ENCODE results near the gene TDRD12.
"Not testable (repeated sequence)": the region's sequence is repeated elsewhere in the genome, so short reads cannot be mapped to it uniquely, and the experiment has no call there.

Gene TDRD12

GRCh38 chr19:32822916-32823746, 103.6 kb downstream of the TDRD12 start:
- Histone ChIP-seq H3K9ac (ENCODE audit: low read length) (no peak overlapping the region), H3K4me3 (ENCODE audit: low read length) (no peak overlapping the region), H3K27me3 (ENCODE audit: control insufficient read depth, insufficient read depth, low read length) (no peaks in the 10 kb centered on the region), H3K36me3 (ENCODE audit: control insufficient read depth, insufficient read depth, low read length) (no peaks in the 10 kb centered on the region), H3K27ac (ENCODE audit: low read depth, low read length) (no peak overlapping the region), H3K4me1 (ENCODE audit: control insufficient read depth, insufficient read depth, low read length) (no peaks in the 10 kb centered on the region)

- H3K4me1 ChIP-seq (ENCODE audit: control insufficient read depth, insufficient read depth, low read length): no peaks in the 10 kb centered on the region
- no peaks in the 10 kb centered on the region for H3K27me3 ChIP-seq (ENCODE audit: control insufficient read depth, insufficient read depth, low read length)
- H3K4me3 ChIP-seq (ENCODE audit: low read length): no peak overlapping the region
- H3K36me3 ChIP-seq (ENCODE audit: control insufficient read depth, insufficient read depth, low read length): no peaks in the 10 kb centered on the region
- H3K27ac ChIP-seq (ENCODE audit: low read depth, low read length): no peak overlapping the region
- no peak overlapping the region for H3K9ac ChIP-seq (ENCODE audit: low read length)
Measured at GRCh38 chr19:32823747-32824102, 104.2 kb downstream of the TDRD12 start.

- Histone ChIP-seq H3K27ac (ENCODE audit: low read depth, low read length) (no peak overlapping the region), H3K9ac (ENCODE audit: low read length) (no peak overlapping the region), H3K4me3 (ENCODE audit: low read length) (no peak overlapping the region), H3K27me3 (ENCODE audit: control insufficient read depth, insufficient read depth, low read length) (no peaks in the 10 kb centered on the region), H3K36me3 (ENCODE audit: control insufficient read depth, insufficient read depth, low read length) (no peaks in the 10 kb centered on the region), H3K4me1 (ENCODE audit: control insufficient read depth, insufficient read depth, low read length) (no peaks in the 10 kb centered on the region)
Measured at GRCh38 chr19:32824191-32824751, 104.7 kb downstream of the TDRD12 start.

GRCh38 chr19:32824916-32825608, 105.5 kb downstream of the TDRD12 start:
- Histone ChIP-seq H3K9ac (ENCODE audit: low read length) (no peak overlapping the region), H3K4me1 (ENCODE audit: control insufficient read depth, insufficient read depth, low read length) (no peaks in the 10 kb centered on the region), H3K27ac (ENCODE audit: low read depth, low read length) (no peak overlapping the region), H3K27me3 (ENCODE audit: control insufficient read depth, insufficient read depth, low read length) (no peaks in the 10 kb centered on the region), H3K36me3 (ENCODE audit: control insufficient read depth, insufficient read depth, low read length) (no peaks in the 10 kb centered on the region), H3K4me3 (ENCODE audit: low read length) (no peak overlapping the region)

- Histone ChIP-seq H3K36me3 (ENCODE audit: control insufficient read depth, insufficient read depth, low read length) (no peaks in the 10 kb centered on the region), H3K27ac (ENCODE audit: low read depth, low read length) (no peak overlapping the region), H3K27me3 (ENCODE audit: control insufficient read depth, insufficient read depth, low read length) (no peaks in the 10 kb centered on the region)
Measured at GRCh38 chr19:32828139-32828538, 108.6 kb downstream of the TDRD12 start.

GRCh38 chr19:32828643-32829344, 109.2 kb downstream of the TDRD12 start:
- Histone ChIP-seq H3K27ac (ENCODE audit: low read depth, low read length) (no peak overlapping the region), H3K4me1 (ENCODE audit: control insufficient read depth, insufficient read depth, low read length) (no peaks in the 10 kb centered on the region), H3K4me3 (ENCODE audit: low read length) (no peak overlapping the region), H3K9ac (ENCODE audit: low read length) (no peak overlapping the region), H3K36me3 (ENCODE audit: control insufficient read depth, insufficient read depth, low read length) (no peaks in the 10 kb centered on the region), H3K27me3 (ENCODE audit: control insufficient read depth, insufficient read depth, low read length) (no peaks in the 10 kb centered on the region)

More at GRCh38 chr19:32828139-32828538, 108.6 kb downstream of the TDRD12 start:
- Histone ChIP-seq H3K4me1 (ENCODE audit: control insufficient read depth, insufficient read depth, low read length) (no peaks in the 10 kb centered on the region), H3K9ac (ENCODE audit: low read length) (no peak overlapping the region), H3K4me3 (ENCODE audit: low read length) (no peak overlapping the region)

- H3K36me3 ChIP-seq (ENCODE audit: control insufficient read depth, insufficient read depth, low read length): no peaks in the 10 kb centered on the region
- H3K27ac ChIP-seq (ENCODE audit: low read depth, low read length): no peak overlapping the region
- no peak overlapping the region for H3K4me3 ChIP-seq (ENCODE audit: low read length)
- H3K27me3 ChIP-seq (ENCODE audit: control insufficient read depth, insufficient read depth, low read length): no peaks in the 10 kb centered on the region
- H3K4me1 ChIP-seq (ENCODE audit: control insufficient read depth, insufficient read depth, low read length): no peaks in the 10 kb centered on the region
- no peak overlapping the region for H3K9ac ChIP-seq (ENCODE audit: low read length)
Measured at GRCh38 chr19:32829345-32829896, 109.9 kb downstream of the TDRD12 start.

GRCh38 chr19:32830231-32831014, 110.9 kb downstream of the TDRD12 start:
- no peak overlapping the region for H3K4me3 ChIP-seq (ENCODE audit: low read length)
- H3K4me1 ChIP-seq (ENCODE audit: control insufficient read depth, insufficient read depth, low read length): no peaks in the 10 kb centered on the region
- H3K9ac ChIP-seq (ENCODE audit: low read length): no peak overlapping the region
- no peak overlapping the region for H3K27ac ChIP-seq (ENCODE audit: low read depth, low read length)
- no peaks in the 10 kb centered on the region for H3K27me3 ChIP-seq (ENCODE audit: control insufficient read depth, insufficient read depth, low read length)
- no peaks in the 10 kb centered on the region for H3K36me3 ChIP-seq (ENCODE audit: control insufficient read depth, insufficient read depth, low read length)

GRCh38 chr19:32831611-32832010, 112.0 kb downstream of the TDRD12 start:
- no peak overlapping the region for H3K9ac ChIP-seq (ENCODE audit: low read length)
- H3K27me3 ChIP-seq (ENCODE audit: control insufficient read depth, insufficient read depth, low read length): no peaks in the 10 kb centered on the region
- no peaks in the 10 kb centered on the region for H3K36me3 ChIP-seq (ENCODE audit: control insufficient read depth, insufficient read depth, low read length)
- no peak overlapping the region for H3K4me3 ChIP-seq (ENCODE audit: low read length)
- no peak overlapping the region for H3K27ac ChIP-seq (ENCODE audit: low read depth, low read length)
- H3K4me1 ChIP-seq (ENCODE audit: control insufficient read depth, insufficient read depth, low read length): no peaks in the 10 kb centered on the region

- not testable (repeated sequence) for H3K27ac ChIP-seq (ENCODE audit: low read depth, low read length); H3K27me3 ChIP-seq (ENCODE audit: control insufficient read depth, insufficient read depth, low read length)
Measured at GRCh38 chr19:32832094-32832493, 112.5 kb downstream of the TDRD12 start.

GRCh38 chr19:32832825-32833224, 113.3 kb downstream of the TDRD12 start:
- not testable (repeated sequence) for H3K4me3 ChIP-seq (ENCODE audit: low read length); H3K27me3 ChIP-seq (ENCODE audit: control insufficient read depth, insufficient read depth, low read length); H3K27ac ChIP-seq (ENCODE audit: low read depth, low read length); H3K4me1 ChIP-seq (ENCODE audit: control insufficient read depth, insufficient read depth, low read length); H3K9ac ChIP-seq (ENCODE audit: low read length); H3K36me3 ChIP-seq (ENCODE audit: control insufficient read depth, insufficient read depth, low read length)

More at GRCh38 chr19:32832094-32832493, 112.5 kb downstream of the TDRD12 start:
- H3K4me3 ChIP-seq (ENCODE audit: low read length); H3K36me3 ChIP-seq (ENCODE audit: control insufficient read depth, insufficient read depth, low read length); H3K4me1 ChIP-seq (ENCODE audit: control insufficient read depth, insufficient read depth, low read length); H3K9ac ChIP-seq (ENCODE audit: low read length): not testable (repeated sequence)

Data from rectal smooth muscle tissue (tissue), 1 donor.